Parathyroid adenoma (tissue), 2 donors: ENCODE results near the gene ACVR1.

Experiments
- H2AFZ ChIP-seq: fragments of 300-600 bp; sonication (generic); one replicate; pipeline ENCODE4 v1.7.0; 2017; ENCODE audit warnings: antibody characterized with exemption, mild to moderate bottlenecking
- H3K27ac ChIP-seq: fragments of 300-600 bp; sonication (generic); one replicate; pipeline ENCODE4 v1.7.0; 2017
- H3K27me3 ChIP-seq: fragments of 300-600 bp; sonication (generic); one replicate; pipeline ENCODE4 v1.7.0; 2017; ENCODE audit warnings: low read length; ENCODE audit not compliant: control insufficient read depth, insufficient read depth
- H3K36me3 ChIP-seq: fragments of 300-600 bp; sonication (generic); one replicate; pipeline ENCODE4 v1.7.0; 2017; ENCODE audit warnings: low read length; ENCODE audit not compliant: control insufficient read depth, insufficient read depth
- H3K4me1 ChIP-seq: fragments of 300-600 bp; sonication (generic); one replicate; pipeline ENCODE4 v1.7.0; 2017; ENCODE audit warnings: control low read depth
- H3K4me2 ChIP-seq: fragments of 300-600 bp; sonication (generic); one replicate; pipeline ENCODE4 v1.7.0; 2017; ENCODE audit warnings: low read length
- H3K4me3 ChIP-seq: fragments of 300-600 bp; sonication (generic); one replicate; pipeline ENCODE4 v1.7.0; 2017; ENCODE audit warnings: low read depth, low read length
- H3K79me2 ChIP-seq: fragments of 300-600 bp; sonication (generic); one replicate; pipeline ENCODE4 v1.7.0; 2017; ENCODE audit warnings: control low read depth
- H3K9ac ChIP-seq: fragments of 300-600 bp; sonication (generic); one replicate; pipeline ENCODE4 v1.7.0; 2017; ENCODE audit warnings: mild to moderate bottlenecking
- H3K9me3 ChIP-seq: fragments of 300-600 bp; sonication (generic); one replicate; pipeline ENCODE4 v1.7.0; 2017; ENCODE audit warnings: low read length; ENCODE audit not compliant: control insufficient read depth
- TF ChIP-seq, protein P1 (sequence below): fragments of 300-600 bp; sonication (generic); IDR thresholded peaks from one replicate; pipeline ENCODE4 v1.7.0; 2017; ENCODE audit warnings: antibody characterized with exemption, mild to moderate bottlenecking
- donor health status: primary hyperparathyroidism.

ACVR1 gene

DNA sequence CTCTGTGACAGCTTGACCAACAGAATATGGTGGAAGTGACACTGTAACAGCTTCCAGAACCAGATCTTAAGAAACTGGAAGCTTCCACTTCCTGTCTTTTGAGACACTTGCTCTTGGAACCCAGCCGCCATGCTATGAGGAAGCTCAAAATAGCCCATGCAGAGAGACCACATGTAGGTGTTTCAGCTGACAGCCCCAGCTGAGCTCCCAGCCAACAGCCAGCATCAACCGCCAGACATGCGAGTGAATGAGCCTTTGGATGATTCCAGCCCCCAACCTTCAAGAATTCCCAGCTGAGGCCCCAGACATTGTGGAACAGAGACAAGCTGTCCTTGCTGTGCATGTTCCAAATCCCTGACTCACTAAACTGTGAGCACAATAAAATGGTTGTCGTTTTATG, 27.9 kb downstream of the ACVR1 start:
- Histone ChIP-seq H3K27me3 (no peaks in the 10 kb centered on the region), H2AFZ (no peak overlapping the region), H3K27ac (no peak overlapping the region), H3K4me1 (no peaks in the 10 kb centered on the region), H3K36me3 (no peaks in the 10 kb centered on the region), H3K9ac (no peak overlapping the region), H3K9me3 (no peaks in the 10 kb centered on the region), H3K4me2 (no peak overlapping the region), H3K4me3 (no peak overlapping the region), H3K79me2 (peaks cover 10% of the 10 kb centered on the region)
- TF ChIP-seq, protein P1, sequence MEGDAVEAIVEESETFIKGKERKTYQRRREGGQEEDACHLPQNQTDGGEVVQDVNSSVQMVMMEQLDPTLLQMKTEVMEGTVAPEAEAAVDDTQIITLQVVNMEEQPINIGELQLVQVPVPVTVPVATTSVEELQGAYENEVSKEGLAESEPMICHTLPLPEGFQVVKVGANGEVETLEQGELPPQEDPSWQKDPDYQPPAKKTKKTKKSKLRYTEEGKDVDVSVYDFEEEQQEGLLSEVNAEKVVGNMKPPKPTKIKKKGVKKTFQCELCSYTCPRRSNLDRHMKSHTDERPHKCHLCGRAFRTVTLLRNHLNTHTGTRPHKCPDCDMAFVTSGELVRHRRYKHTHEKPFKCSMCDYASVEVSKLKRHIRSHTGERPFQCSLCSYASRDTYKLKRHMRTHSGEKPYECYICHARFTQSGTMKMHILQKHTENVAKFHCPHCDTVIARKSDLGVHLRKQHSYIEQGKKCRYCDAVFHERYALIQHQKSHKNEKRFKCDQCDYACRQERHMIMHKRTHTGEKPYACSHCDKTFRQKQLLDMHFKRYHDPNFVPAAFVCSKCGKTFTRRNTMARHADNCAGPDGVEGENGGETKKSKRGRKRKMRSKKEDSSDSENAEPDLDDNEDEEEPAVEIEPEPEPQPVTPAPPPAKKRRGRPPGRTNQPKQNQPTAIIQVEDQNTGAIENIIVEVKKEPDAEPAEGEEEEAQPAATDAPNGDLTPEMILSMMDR: no peak

DNA sequence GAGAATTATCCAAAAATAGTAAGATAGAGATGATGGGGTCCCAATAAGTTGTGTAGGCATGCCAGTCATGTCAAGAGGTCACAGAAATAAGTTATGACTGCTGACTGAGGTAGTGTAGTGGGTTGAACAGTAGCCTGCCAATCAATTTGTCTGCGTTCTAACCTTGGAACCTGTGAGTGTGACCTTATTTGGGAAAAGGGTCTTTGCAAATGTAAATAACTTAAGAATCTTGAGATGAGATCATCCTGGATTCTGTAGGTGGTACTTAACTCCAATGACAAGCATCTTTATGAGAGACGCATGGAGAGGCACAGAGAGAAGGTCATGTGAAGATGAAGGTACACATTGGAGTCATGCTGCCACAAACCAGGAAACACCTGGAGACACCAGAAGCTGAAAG, 31.0 kb downstream of the ACVR1 start:
- TF ChIP-seq, protein P1: no peak
- H3K36me3 ChIP-seq: no peaks in the 10 kb centered on the region
- H3K27me3 ChIP-seq: no peaks in the 10 kb centered on the region
- no peaks in the 10 kb centered on the region for H3K9me3 ChIP-seq
- H3K4me2 ChIP-seq: no peak overlapping the region
- H3K9ac ChIP-seq: no peak overlapping the region
- H3K4me3 ChIP-seq: no peak overlapping the region
- no peak overlapping the region for H2AFZ ChIP-seq
- H3K27ac ChIP-seq: no peak overlapping the region
- peaks cover 5% of the 10 kb centered on the region for H3K79me2 ChIP-seq
- H3K4me1 ChIP-seq: no peaks in the 10 kb centered on the region

DNA sequence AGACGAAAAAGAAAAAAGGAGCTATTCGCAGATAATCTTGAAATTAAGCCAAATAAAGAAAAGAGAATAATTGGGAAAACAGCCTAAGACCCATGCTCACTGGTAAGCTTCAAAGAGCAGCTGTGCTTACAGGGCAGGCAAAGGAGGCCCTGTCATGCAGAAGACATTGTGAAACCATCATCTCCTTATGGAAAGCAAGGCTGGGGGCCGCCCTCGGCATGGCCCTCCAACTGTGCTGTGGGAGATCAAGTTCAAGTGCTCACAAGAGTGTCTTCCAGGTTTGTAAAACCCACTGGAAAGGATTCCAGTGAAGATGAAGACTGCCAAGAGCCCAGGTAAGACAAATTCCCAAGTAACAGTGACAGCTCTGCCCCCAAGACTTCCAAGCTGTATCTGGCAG, 32.2 kb downstream of the ACVR1 start:
- Histone ChIP-seq H3K79me2 (peaks cover 4% of the 10 kb centered on the region), H3K27me3 (no peaks in the 10 kb centered on the region), H3K4me3 (no peak overlapping the region), H3K27ac (no peak overlapping the region), H2AFZ (no peak overlapping the region), H3K4me1 (peaks cover 5% of the 10 kb centered on the region), H3K36me3 (no peaks in the 10 kb centered on the region), H3K9ac (no peak overlapping the region), H3K4me2 (no peak overlapping the region), H3K9me3 (no peaks in the 10 kb centered on the region)
- TF ChIP-seq, protein P1: no peak

DNA sequence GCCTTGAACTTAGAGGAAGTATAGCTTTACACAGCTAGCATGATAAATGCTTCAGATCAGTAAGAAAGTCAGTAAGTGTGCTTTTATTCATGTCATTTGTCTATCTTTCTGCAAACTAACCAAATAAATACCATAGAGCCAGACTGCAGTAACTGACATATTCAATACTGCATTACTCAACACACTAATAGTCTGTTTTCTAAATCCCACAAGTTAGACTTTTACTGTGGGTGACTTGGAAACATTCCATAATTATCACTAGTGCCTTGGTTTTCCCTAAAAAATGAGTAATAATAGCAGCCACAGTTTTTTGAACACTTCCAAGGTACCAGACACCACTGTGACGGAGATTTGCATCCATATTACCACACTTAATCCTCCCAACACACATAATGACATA, 33.0 kb downstream of the ACVR1 start:
- no peak overlapping the region for H3K9ac ChIP-seq
- H3K4me1 ChIP-seq: peaks cover 6% of the 10 kb centered on the region
- no peaks in the 10 kb centered on the region for H3K9me3 ChIP-seq
- H3K27me3 ChIP-seq: no peaks in the 10 kb centered on the region
- TF ChIP-seq, protein P1: no peak
- no peaks in the 10 kb centered on the region for H3K36me3 ChIP-seq
- H2AFZ ChIP-seq: no peak overlapping the region
- no peak overlapping the region for H3K4me2 ChIP-seq
- peaks cover 4% of the 10 kb centered on the region for H3K79me2 ChIP-seq
- H3K27ac ChIP-seq: no peak overlapping the region
- no peak overlapping the region for H3K4me3 ChIP-seq

DNA sequence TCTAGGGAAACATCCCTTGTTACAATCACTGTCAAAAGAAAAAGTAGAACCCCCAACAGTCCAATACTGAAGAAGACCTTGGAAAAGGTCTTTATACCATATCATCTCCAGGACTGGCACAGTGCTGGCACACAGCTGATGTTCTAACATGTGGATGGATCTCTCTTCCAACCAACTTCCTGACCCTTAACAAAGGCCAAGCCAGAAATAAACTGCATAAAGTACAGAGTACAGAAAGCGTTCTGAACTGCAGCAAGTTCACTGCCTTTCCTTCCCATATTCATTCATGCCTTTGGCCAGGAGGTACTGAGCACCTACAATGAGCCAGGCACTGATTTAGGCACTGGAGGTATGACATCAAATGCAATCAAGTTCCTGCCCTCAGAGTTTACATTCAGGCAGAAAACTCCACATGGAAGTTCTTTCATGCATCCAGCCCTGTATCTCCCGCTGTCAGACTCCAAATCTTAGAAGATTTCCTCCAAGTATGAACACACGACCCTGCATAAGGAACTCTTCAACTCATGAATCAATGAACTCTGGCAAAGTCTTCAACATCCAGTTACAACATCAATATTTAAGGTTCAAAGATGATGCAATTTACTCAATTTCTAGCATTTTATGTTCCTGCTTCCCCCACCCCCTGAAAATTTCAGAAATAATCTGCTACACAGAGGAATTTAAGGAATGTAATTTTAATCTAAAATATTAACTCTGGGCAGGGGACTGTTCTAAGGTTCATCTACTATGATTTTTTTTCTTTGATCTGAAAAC, 33.8 kb downstream of the ACVR1 start:
- Histone ChIP-seq H3K4me3 (no peak overlapping the region), H3K4me2 (no peak overlapping the region), H3K4me1 (peaks cover 6% of the 10 kb centered on the region), H3K79me2 (peaks cover 4% of the 10 kb centered on the region), H3K36me3 (no peaks in the 10 kb centered on the region), H3K27me3 (no peaks in the 10 kb centered on the region), H3K9me3 (no peaks in the 10 kb centered on the region), H3K27ac (no peak overlapping the region), H2AFZ (no peak overlapping the region), H3K9ac (no peak overlapping the region)
- TF ChIP-seq, protein P1: no peak
